ENCODE results near the gene PPP2R5E.
"Not testable (repeated sequence)": the region's sequence is repeated elsewhere in the genome, so short reads cannot be mapped to it uniquely, and the experiment has no call there.

The PPP2R5E gene

GRCh38 chr14:63387711-63388110 is 155.5 kb downstream of the PPP2R5E start:
- no peak overlapping the region for H3K4me3 ChIP-seq (ENCODE audit: low read depth, low read length)

- H3K4me3 ChIP-seq (ENCODE audit: low read depth, low read length), result no peak overlapping the region
Measured at GRCh38 chr14:63383776-63384367, 159.3 kb downstream of the PPP2R5E start.

- no peak overlapping the region for H3K4me3 ChIP-seq (ENCODE audit: low read depth, low read length)
Measured at GRCh38 chr14:63378444-63378843, 164.7 kb downstream of the PPP2R5E start.

GRCh38 chr14:63375769-63376168 is 167.4 kb downstream of the PPP2R5E start:
- no peak overlapping the region for H3K4me3 ChIP-seq (ENCODE audit: low read depth, low read length)

- H3K4me3 ChIP-seq (ENCODE audit: low read depth, low read length), result not testable (repeated sequence)
Measured at GRCh38 chr14:63371613-63372012, 171.6 kb downstream of the PPP2R5E start.

GRCh38 chr14:63371033-63371432 is 172.1 kb downstream of the PPP2R5E start:
- H3K4me3 ChIP-seq (ENCODE audit: low read depth, low read length), result no peak overlapping the region

- no peak overlapping the region for H3K4me3 ChIP-seq (ENCODE audit: low read depth, low read length)
Measured at GRCh38 chr14:63367742-63368364, 175.3 kb downstream of the PPP2R5E start.

GRCh38 chr14:63362389-63362819 is 180.8 kb downstream of the PPP2R5E start:
- no peak overlapping the region for H3K4me3 ChIP-seq (ENCODE audit: low read depth, low read length)

GRCh38 chr14:63361790-63362189 is 181.4 kb downstream of the PPP2R5E start:
- no peak overlapping the region for H3K4me3 ChIP-seq (ENCODE audit: low read depth, low read length)

- no peak overlapping the region for H3K4me3 ChIP-seq (ENCODE audit: low read depth, low read length)
Measured at GRCh38 chr14:63357841-63358240, 185.3 kb downstream of the PPP2R5E start.

- no peak overlapping the region for H3K4me3 ChIP-seq (ENCODE audit: low read depth, low read length)
Measured at GRCh38 chr14:63345826-63346225, 197.4 kb downstream of the PPP2R5E start.

GRCh38 chr14:63344336-63344735 is 198.8 kb downstream of the PPP2R5E start:
- no peak overlapping the region for H3K4me3 ChIP-seq (ENCODE audit: low read depth, low read length)

GRCh38 chr14:63343878-63344277 is 199.3 kb downstream of the PPP2R5E start:
- no peak overlapping the region for H3K4me3 ChIP-seq (ENCODE audit: low read depth, low read length)

GRCh38 chr14:63342371-63342770 is 200.8 kb downstream of the PPP2R5E start:
- H3K4me3 ChIP-seq (ENCODE audit: low read depth, low read length), result no peak overlapping the region

- H3K4me3 ChIP-seq (ENCODE audit: low read depth, low read length), result no peak overlapping the region
Measured at GRCh38 chr14:63328787-63329737, 214.1 kb downstream of the PPP2R5E start.

- H3K4me3 ChIP-seq (ENCODE audit: low read depth, low read length), result no peak overlapping the region
Measured at GRCh38 chr14:63326840-63327239, 216.3 kb downstream of the PPP2R5E start.

GRCh38 chr14:63322897-63323573 is 220.1 kb downstream of the PPP2R5E start:
- H3K4me3 ChIP-seq (ENCODE audit: low read depth, low read length), result no peak overlapping the region

GRCh38 chr14:63322472-63322871 is 220.7 kb downstream of the PPP2R5E start:
- no peak overlapping the region for H3K4me3 ChIP-seq (ENCODE audit: low read depth, low read length)
